Islet precursor cell (in vitro differentiated cells): ENCODE results near the gene RAD21L1.

ENCODE experiments used
- DNase-seq: peaks from one replicate; pipeline ENCODE4 v3.0.0-alpha.2; 2018

RAD21L1 gene

GRCh38 chr20:1274485-1275311 lies 48.9 kb downstream of the RAD21L1 start:
- DNase-seq = no peak

GRCh38 chr20:1275919-1276318 lies 50.1 kb downstream of the RAD21L1 start:
- no peak for DNase-seq

GRCh38 chr20:1277529-1278322 lies 51.9 kb downstream of the RAD21L1 start:
- DNase-seq = peak; percentile 31

GRCh38 chr20:1278993-1279392 lies 53.1 kb downstream of the RAD21L1 start:
- no peak for DNase-seq

- peak; percentile 45 for DNase-seq
Measured at GRCh38 chr20:1280195-1281102, 54.6 kb downstream of the RAD21L1 start.

GRCh38 chr20:1281279-1282057 lies 55.6 kb downstream of the RAD21L1 start:
- peak; percentile 27 for DNase-seq

GRCh38 chr20:1282966-1283365 lies 57.1 kb downstream of the RAD21L1 start:
- DNase-seq = peak; percentile 41

GRCh38 chr20:1283522-1284510 lies 58.0 kb downstream of the RAD21L1 start:
- DNase-seq = peak; percentile 24

GRCh38 chr20:1286267-1287024 lies 60.6 kb downstream of the RAD21L1 start:
- DNase-seq = peak; percentile 41

- DNase-seq = no peak
Measured at GRCh38 chr20:1287306-1287705, 61.5 kb downstream of the RAD21L1 start.

- DNase-seq = no peak
Measured at GRCh38 chr20:1287787-1288569, 62.1 kb downstream of the RAD21L1 start.

- DNase-seq = peak; percentile 65
Measured at GRCh38 chr20:1291191-1291741, 65.4 kb downstream of the RAD21L1 start.

GRCh38 chr20:1292620-1293019 lies 66.8 kb downstream of the RAD21L1 start:
- DNase-seq = no peak

- no peak for DNase-seq
Measured at GRCh38 chr20:1293641-1294379, 68.0 kb downstream of the RAD21L1 start.

- DNase-seq = no peak
Measured at GRCh38 chr20:1294497-1294896, 68.7 kb downstream of the RAD21L1 start.

- DNase-seq = no peak
Measured at GRCh38 chr20:1295276-1295930, 69.6 kb downstream of the RAD21L1 start.

GRCh38 chr20:1296117-1296610 lies 70.3 kb downstream of the RAD21L1 start:
- DNase-seq = no peak
